ENCODE results near the gene TENM4.

The TENM4 gene

GRCh38 chr11:79486242-79486984, 45.6 kb upstream of the TENM4 start:
- Histone ChIP-seq H3K36me3 (ENCODE audit: control insufficient read depth in 2 of 2, insufficient read depth in 1 of 2, low read length in 2 of 2) (no peaks in the 10 kb centered on the region), H3K9me3 (ENCODE audit: control insufficient read depth, insufficient read depth, low read depth, low read length) (no peaks in the 10 kb centered on the region), H3K27ac (ENCODE audit: extremely low read depth, low read depth, low read length) (no peak overlapping the region), H3K4me1 (ENCODE audit: control insufficient read depth, insufficient read depth, low read length) (no peaks in the 10 kb centered on the region), H3K4me3 (ENCODE audit: low read depth, low read length) (no peak overlapping the region)
- ChIA-PET POLR2A (no interaction called here), CTCF (interaction anchor here (0.8 to 1.3 kb wide), 4 partner anchors 8 to 841 kb away, joined by 3 to 4 read pairs (median 3); no protein-coding TSS in a partner anchor)
- TF ChIP-seq ZNF18 (tag by site-specific recombination; IDR thresholded peaks at IDR 0.05), result no peak
- TF ChIP-seq ZSCAN30 (tag by site-specific recombination; IDR thresholded peaks at IDR 0.05), result no peak
- no peak for TF ChIP-seq HOXD13 (CRISPR knock-in tag; IDR thresholded peaks at IDR 0.05; ENCODE audit: borderline replicate concordance)
- TF ChIP-seq ZNF791 (tag by site-specific recombination; IDR thresholded peaks at IDR 0.05), result no peak
- TF ChIP-seq ZFP69B (tag by site-specific recombination; IDR thresholded peaks at IDR 0.05), result no peak
- no peak for TF ChIP-seq ZBTB20 (tag by site-specific recombination; IDR thresholded peaks at IDR 0.05)
- TF ChIP-seq ZNF660 (tag by site-specific recombination; IDR thresholded peaks at IDR 0.05), result no peak
- no peak for TF ChIP-seq ZNF626 (tag by site-specific recombination; IDR thresholded peaks at IDR 0.05)
- TF ChIP-seq ZNF488 (tag by site-specific recombination; IDR thresholded peaks at IDR 0.05), result no peak
- TF ChIP-seq ZNF610 (tag by site-specific recombination; IDR thresholded peaks at IDR 0.05; ENCODE audit: borderline replicate concordance), result no peak

DNA sequence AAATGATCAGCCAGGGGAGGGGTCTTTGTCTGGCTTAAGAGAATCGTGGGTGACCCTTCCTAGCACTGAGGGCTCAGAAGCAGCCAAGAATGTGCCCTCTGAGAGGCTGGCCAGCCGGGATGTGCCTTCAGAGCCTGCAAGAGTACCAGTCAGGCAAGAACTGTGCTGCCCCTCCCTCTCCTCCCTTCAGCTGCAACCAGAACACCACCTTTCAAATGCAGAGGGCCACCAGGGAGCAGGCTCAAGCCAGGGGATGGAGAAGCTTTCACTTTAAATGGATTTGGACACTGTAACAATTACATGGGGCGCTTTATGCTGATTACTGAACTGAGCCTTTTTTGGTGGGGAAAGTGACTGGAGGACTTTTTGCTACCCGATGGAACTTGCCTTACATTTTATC, 44.9 kb upstream of the TENM4 start:
- H3K9me3 ChIP-seq (ENCODE audit: control insufficient read depth, insufficient read depth, low read depth, low read length), result no peaks in the 10 kb centered on the region
- no peak overlapping the region for H3K27ac ChIP-seq (ENCODE audit: extremely low read depth, low read depth, low read length)
- POLR2A ChIA-PET, result no interaction called here
- H3K4me3 ChIP-seq (ENCODE audit: low read depth, low read length), result no peak overlapping the region
- CTCF ChIA-PET, result interaction anchor here (0.6 to 1.3 kb wide), 5 partner anchors 8 to 840 kb away, joined by 3 to 4 read pairs (median 3); no protein-coding TSS in a partner anchor
- no peaks in the 10 kb centered on the region for H3K4me1 ChIP-seq (ENCODE audit: control insufficient read depth, insufficient read depth, low read length)
- H3K36me3 ChIP-seq (ENCODE audit: control insufficient read depth in 2 of 2, insufficient read depth in 1 of 2, low read length in 2 of 2), result no peaks in the 10 kb centered on the region
- TF ChIP-seq, protein P1, sequence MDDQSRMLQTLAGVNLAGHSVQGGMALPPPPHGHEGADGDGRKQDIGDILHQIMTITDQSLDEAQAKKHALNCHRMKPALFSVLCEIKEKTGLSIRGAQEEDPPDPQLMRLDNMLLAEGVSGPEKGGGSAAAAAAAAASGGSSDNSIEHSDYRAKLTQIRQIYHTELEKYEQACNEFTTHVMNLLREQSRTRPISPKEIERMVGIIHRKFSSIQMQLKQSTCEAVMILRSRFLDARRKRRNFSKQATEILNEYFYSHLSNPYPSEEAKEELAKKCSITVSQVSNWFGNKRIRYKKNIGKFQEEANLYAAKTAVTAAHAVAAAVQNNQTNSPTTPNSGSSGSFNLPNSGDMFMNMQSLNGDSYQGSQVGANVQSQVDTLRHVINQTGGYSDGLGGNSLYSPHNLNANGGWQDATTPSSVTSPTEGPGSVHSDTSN (CRISPR knock-in tag; IDR thresholded peaks at IDR 0.05), result no peak
- no peak for TF ChIP-seq ZNF211 (tag by site-specific recombination; IDR thresholded peaks at IDR 0.05; ENCODE audit: low read depth)
- TF ChIP-seq ZNF624 (tag by site-specific recombination; IDR thresholded peaks at IDR 0.05), result no peak
- no peak for TF ChIP-seq ZNF621 (tag by site-specific recombination; IDR thresholded peaks at IDR 0.05)
- no peak for TF ChIP-seq ZNF423 (tag by site-specific recombination; IDR thresholded peaks at IDR 0.05)
- TF ChIP-seq, protein P2, sequence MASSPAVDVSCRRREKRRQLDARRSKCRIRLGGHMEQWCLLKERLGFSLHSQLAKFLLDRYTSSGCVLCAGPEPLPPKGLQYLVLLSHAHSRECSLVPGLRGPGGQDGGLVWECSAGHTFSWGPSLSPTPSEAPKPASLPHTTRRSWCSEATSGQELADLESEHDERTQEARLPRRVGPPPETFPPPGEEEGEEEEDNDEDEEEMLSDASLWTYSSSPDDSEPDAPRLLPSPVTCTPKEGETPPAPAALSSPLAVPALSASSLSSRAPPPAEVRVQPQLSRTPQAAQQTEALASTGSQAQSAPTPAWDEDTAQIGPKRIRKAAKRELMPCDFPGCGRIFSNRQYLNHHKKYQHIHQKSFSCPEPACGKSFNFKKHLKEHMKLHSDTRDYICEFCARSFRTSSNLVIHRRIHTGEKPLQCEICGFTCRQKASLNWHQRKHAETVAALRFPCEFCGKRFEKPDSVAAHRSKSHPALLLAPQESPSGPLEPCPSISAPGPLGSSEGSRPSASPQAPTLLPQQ (tag by site-specific recombination; IDR thresholded peaks at IDR 0.05), result no peak
- TF ChIP-seq ZNF155 (tag by site-specific recombination; IDR thresholded peaks at IDR 0.05), result no peak
- no peak for TF ChIP-seq HOXA7 (CRISPR knock-in tag; IDR thresholded peaks at IDR 0.05; ENCODE audit: borderline replicate concordance)
- no peak for TF ChIP-seq ZNF2 (tag by site-specific recombination; IDR thresholded peaks at IDR 0.05)
- TF ChIP-seq ZNF433 (tag by site-specific recombination; IDR thresholded peaks at IDR 0.05; ENCODE audit: low read depth), result no peak
- no peak for TF ChIP-seq ZNF549 (tag by site-specific recombination; IDR thresholded peaks at IDR 0.05)
- no peak for TF ChIP-seq YY1 (tag by site-specific recombination; IDR thresholded peaks at IDR 0.05)
- no peak for TF ChIP-seq ZNF623 (tag by site-specific recombination; IDR thresholded peaks at IDR 0.05)
- no peak for TF ChIP-seq ZNF24 (tag by site-specific recombination; IDR thresholded peaks at IDR 0.05)
- TF ChIP-seq, protein P3, sequence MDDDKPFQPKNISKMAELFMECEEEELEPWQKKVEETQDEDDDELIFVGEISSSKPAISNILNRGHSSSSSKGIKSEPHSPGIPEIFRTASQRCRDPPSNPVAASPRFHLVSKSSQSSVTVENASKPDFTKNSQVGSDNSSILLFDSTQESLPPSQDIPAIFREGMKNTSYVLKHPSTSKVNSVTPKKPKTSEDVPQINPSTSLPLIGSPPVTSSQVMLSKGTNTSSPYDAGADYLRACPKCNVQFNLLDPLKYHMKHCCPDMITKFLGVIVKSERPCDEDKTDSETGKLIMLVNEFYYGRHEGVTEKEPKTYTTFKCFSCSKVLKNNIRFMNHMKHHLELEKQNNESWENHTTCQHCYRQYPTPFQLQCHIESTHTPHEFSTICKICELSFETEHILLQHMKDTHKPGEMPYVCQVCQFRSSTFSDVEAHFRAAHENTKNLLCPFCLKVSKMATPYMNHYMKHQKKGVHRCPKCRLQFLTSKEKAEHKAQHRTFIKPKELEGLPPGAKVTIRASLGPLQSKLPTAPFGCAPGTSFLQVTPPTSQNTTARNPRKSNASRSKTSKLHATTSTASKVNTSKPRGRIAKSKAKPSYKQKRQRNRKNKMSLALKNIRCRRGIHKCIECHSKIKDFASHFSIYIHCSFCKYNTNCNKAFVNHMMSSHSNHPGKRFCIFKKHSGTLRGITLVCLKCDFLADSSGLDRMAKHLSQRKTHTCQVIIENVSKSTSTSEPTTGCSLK (tag by site-specific recombination; IDR thresholded peaks at IDR 0.05), result no peak
- no peak for TF ChIP-seq ZNF639 (tag by site-specific recombination; IDR thresholded peaks at IDR 0.05)
- no peak for TF ChIP-seq KLF7 (tag by site-specific recombination; IDR thresholded peaks at IDR 0.05; ENCODE audit: borderline replicate concordance)
